Mesenchymal stem cell (in vitro differentiated cells and primary cell): Measurements from ENCODE around the gene SCLY.

Source experiments
- DNase-seq: peaks from one replicate; pipeline ENCODE4 v3.0.0-alpha.2; 2013
- H2AFZ ChIP-seq: one replicate; pipeline ENCODE4 v1.6.1; 2013; ENCODE audit warnings: low read depth, mild to moderate bottlenecking, control low read depth, inconsistent platforms, low read length, moderate library complexity
- H2AK5ac ChIP-seq: 2 replicates; pipeline ENCODE4 v1.6.1; 2013; ENCODE audit warnings: low read length, moderate library complexity, mild to moderate bottlenecking, inconsistent platforms; ENCODE audit not compliant: severe bottlenecking
- H2BK120ac ChIP-seq: one replicate; pipeline ENCODE4 v1.6.1; 2013; ENCODE audit warnings: low read depth, mild to moderate bottlenecking, inconsistent platforms, low read length, moderate library complexity
- H2BK12ac ChIP-seq, 2 experiments: one replicate each; pipeline ENCODE4 v1.6.1; 2013; ENCODE audit warnings: inconsistent platforms in 2 of 2, low read length in 2 of 2, mild to moderate bottlenecking in 2 of 2, moderate library complexity in 2 of 2, control low read depth in 1 of 2
- H2BK15ac ChIP-seq: one replicate; pipeline ENCODE4 v1.6.1; 2013; ENCODE audit warnings: mild to moderate bottlenecking, low read depth, inconsistent platforms; ENCODE audit not compliant: poor library complexity, severe bottlenecking
- H2BK5ac ChIP-seq: 2 replicates; pipeline ENCODE4 v1.6.1; 2013; ENCODE audit warnings: low read depth, mild to moderate bottlenecking, low read length, control low read depth, inconsistent platforms; ENCODE audit not compliant: poor library complexity, severe bottlenecking
- H3K14ac ChIP-seq, 2 experiments: one replicate each; pipeline ENCODE4 v1.6.1; 2013; ENCODE audit warnings: inconsistent platforms in 2 of 2, low read length in 2 of 2, control low read depth in 1 of 2, mild to moderate bottlenecking in 1 of 2, moderate library complexity in 1 of 2
- H3K18ac ChIP-seq, 2 experiments: one replicate each; pipeline ENCODE4 v1.6.1; 2013; ENCODE audit warnings: inconsistent platforms in 2 of 2, low read length in 2 of 2, control low read depth in 1 of 2, low read depth in 1 of 2, mild to moderate bottlenecking in 1 of 2
- H3K23ac ChIP-seq, 2 experiments: one replicate each; pipeline ENCODE4 v1.6.1; 2013; ENCODE audit warnings: inconsistent platforms in 2 of 2, low read length in 2 of 2, mild to moderate bottlenecking in 2 of 2, moderate library complexity in 2 of 2, control low read depth in 1 of 2
- H3K27ac ChIP-seq: 2 replicates; pipeline ENCODE4 v1.5.1; 2013; ENCODE audit warnings: mild to moderate bottlenecking, moderate library complexity, low read length, control low read depth, inconsistent platforms; ENCODE audit not compliant: poor library complexity, severe bottlenecking
- H3K27me3 ChIP-seq, 2 experiments: 2 replicates each; pipeline versions ENCODE4 v1.6.1 to v1.7.0; 2013; ENCODE audit warnings: low read length in 2 of 2, mild to moderate bottlenecking in 2 of 2, moderate library complexity in 2 of 2, control low read depth in 1 of 2, inconsistent platforms in 1 of 2; ENCODE audit not compliant: control insufficient read depth in 1 of 2, insufficient read depth in 1 of 2
- H3K36me3 ChIP-seq, 2 experiments: 2 replicates each; pipeline versions ENCODE4 v1.6.1 to v1.7.0; 2013; ENCODE audit warnings: low read length in 2 of 2, control low read depth in 1 of 2, inconsistent platforms in 1 of 2, low read depth in 1 of 2, mild to moderate bottlenecking in 1 of 2; ENCODE audit not compliant: insufficient read depth in 2 of 2, control insufficient read depth in 1 of 2
- H3K4ac ChIP-seq, 2 experiments: one replicate each; pipeline ENCODE4 v1.6.1; 2013; ENCODE audit warnings: inconsistent platforms in 2 of 2, low read length in 2 of 2, mild to moderate bottlenecking in 2 of 2, moderate library complexity in 2 of 2, control low read depth in 1 of 2, low read depth in 1 of 2
- H3K4me1 ChIP-seq: 2 replicates; pipeline ENCODE4 v1.6.1; 2013; ENCODE audit warnings: low read depth, low read length, control low read depth; ENCODE audit not compliant: control insufficient read depth, insufficient read depth
- H3K4me2 ChIP-seq: 2 replicates; pipeline ENCODE4 v1.6.1; 2013; ENCODE audit warnings: low read length, mild to moderate bottlenecking, inconsistent platforms; ENCODE audit not compliant: poor library complexity, severe bottlenecking
- H3K4me3 ChIP-seq, 2 experiments: 2 replicates each; pipeline versions ENCODE4 v1.5.1 to v1.7.0; 2013; ENCODE audit warnings: low read length in 2 of 2, mild to moderate bottlenecking in 2 of 2, control low read depth in 1 of 2, low read depth in 1 of 2; ENCODE audit not compliant: insufficient read depth in 1 of 2
- H3K79me1 ChIP-seq: replicated peaks from 2 replicates; pipeline ENCODE4 v1.6.1; 2013; ENCODE audit warnings: mild to moderate bottlenecking, control low read depth, low read length, inconsistent platforms; ENCODE audit not compliant: poor library complexity, severe bottlenecking
- H3K9ac ChIP-seq: 2 replicates; pipeline ENCODE4 v1.7.0; 2013; ENCODE audit warnings: mild to moderate bottlenecking, low read length, moderate library complexity
- H3K9me3 ChIP-seq: 2 replicates; pipeline ENCODE4 v1.7.0; 2013; ENCODE audit warnings: mild to moderate bottlenecking, low read length; ENCODE audit not compliant: control insufficient read depth
- H4K8ac ChIP-seq: one replicate; pipeline ENCODE4 v1.6.1; 2013; ENCODE audit warnings: inconsistent platforms, mild to moderate bottlenecking, low read length, moderate library complexity
- H4K91ac ChIP-seq: one replicate; pipeline ENCODE4 v1.6.1; 2013; ENCODE audit warnings: mild to moderate bottlenecking, low read length, inconsistent platforms
- WGBS: methylation state at CpG from one replicate; pipeline ENCODE4 v1.1.7; 2013; ENCODE audit warnings: mixed read lengths; 5-methylcytosine and 5-hydroxymethylcytosine counted together

SCLY gene

GRCh38 chr2:238107525-238108422, 47.0 kb downstream of the SCLY start:
- no peak overlapping the region for H2BK15ac ChIP-seq
- no peak overlapping the region for H3K23ac ChIP-seq
- no peak overlapping the region for H3K4me2 ChIP-seq
- no peak overlapping the region for H3K14ac ChIP-seq
- no peak overlapping the region for H2BK5ac ChIP-seq
- H3K4me1 ChIP-seq = peaks cover 18% of the 10 kb centered on the region
- H3K9me3 ChIP-seq = peaks cover 17% of the 10 kb centered on the region
- DNase-seq = no peak
- H3K36me3 ChIP-seq = no peaks in the 10 kb centered on the region
- H2AK5ac ChIP-seq = no peak overlapping the region
- H2AFZ ChIP-seq = no peak overlapping the region
- H3K4ac ChIP-seq = no peak overlapping the region
- no peak overlapping the region for H3K9ac ChIP-seq
- H3K4me3 ChIP-seq = no peak overlapping the region
- H3K27ac ChIP-seq = no peak overlapping the region
- peaks cover 22 to 32% of the 10 kb centered on the region in 2 experiments for H3K27me3 ChIP-seq
- H2BK12ac ChIP-seq = no peak overlapping the region
- H4K8ac ChIP-seq = no peak overlapping the region
- no peak overlapping the region for H2BK120ac ChIP-seq
- no peaks in the 10 kb centered on the region for H3K79me1 ChIP-seq
- 92% methylated on average over 28 of the region's 28 CpGs for WGBS
- no peak overlapping the region for H4K91ac ChIP-seq
- no peak overlapping the region for H3K18ac ChIP-seq

DNA sequence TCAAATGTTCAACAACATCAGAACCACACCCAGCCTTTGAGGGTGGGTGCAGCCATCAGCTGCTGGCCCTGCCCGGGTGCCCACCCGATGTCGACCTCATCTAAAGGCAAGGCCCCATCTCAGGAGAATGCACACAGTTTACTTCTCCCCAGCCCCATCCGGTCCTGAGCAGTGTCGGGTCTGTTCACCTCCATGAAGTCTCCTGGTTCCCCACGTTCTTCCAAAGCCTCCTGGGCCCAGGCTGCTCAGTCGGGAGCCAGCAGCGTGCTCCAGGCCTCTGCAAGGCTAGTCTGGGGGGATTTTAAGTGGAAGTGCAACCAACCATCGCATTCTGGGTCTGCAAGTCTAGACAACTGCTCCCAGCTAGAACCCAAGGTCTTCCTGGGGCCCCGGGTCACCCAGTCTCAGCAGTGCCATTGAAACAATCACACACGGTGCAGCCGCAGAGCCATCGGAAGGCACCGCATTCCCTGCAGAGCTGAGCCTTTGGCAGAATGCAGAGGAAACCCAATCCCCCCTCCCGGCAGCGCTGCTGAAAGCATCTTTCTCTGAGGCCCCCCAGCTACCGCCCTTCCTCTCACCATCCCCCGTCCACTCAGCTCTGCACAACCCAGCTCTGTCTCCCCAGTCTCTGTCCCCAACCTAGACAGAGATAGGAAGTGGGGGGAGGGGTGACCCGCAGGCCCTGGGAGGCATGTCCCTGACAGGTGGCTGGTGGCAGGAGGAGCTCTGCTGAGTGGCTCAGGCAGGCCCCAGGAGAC, 47.8 kb downstream of the SCLY start:
- no peak overlapping the region for H3K4me2 ChIP-seq

GRCh38 chr2:238113611-238114010, 52.8 kb downstream of the SCLY start:
- Histone ChIP-seq H3K9ac (no peak overlapping the region), H2BK120ac (no peak overlapping the region), H3K79me1 (no peaks in the 10 kb centered on the region), H2AK5ac (no peak overlapping the region), H4K91ac (no peak overlapping the region), H2BK15ac (no peak overlapping the region), H3K23ac (no peak overlapping the region), H3K18ac (no peak overlapping the region), H3K4me3 (no peak overlapping the region), H3K9me3 (peaks cover 37% of the 10 kb centered on the region), H3K36me3 (peaks cover 0 to 5% of the 10 kb centered on the region in 2 experiments), H4K8ac (no peak overlapping the region), H3K14ac (no peak overlapping the region), H3K27ac (no peak overlapping the region), H2AFZ (no peak overlapping the region), H3K4me1 (peaks cover 7% of the 10 kb centered on the region), H2BK5ac (no peak overlapping the region), H2BK12ac (no peak overlapping the region), H3K4me2 (no peak overlapping the region), H3K27me3 (peaks cover 22 to 25% of the 10 kb centered on the region in 2 experiments), H3K4ac (no peak overlapping the region)
- DNase-seq = no peak
- 83% methylated on average over 13 of the region's 13 CpGs for WGBS

More for the DNA sequence above, 47.8 kb downstream of the SCLY start:
- Histone ChIP-seq H3K36me3 (no peaks in the 10 kb centered on the region), H3K4me1 (peaks cover 18% of the 10 kb centered on the region), H2AK5ac (no peak overlapping the region), H3K23ac (no peak overlapping the region), H2BK12ac (no peak overlapping the region), H3K9ac (no peak overlapping the region), H3K4me3 (no peak overlapping the region), H3K27ac (no peak overlapping the region), H2BK120ac (no peak overlapping the region), H3K9me3 (peaks cover 25% of the 10 kb centered on the region), H3K18ac (no peak overlapping the region), H2BK15ac (no peak overlapping the region), H2BK5ac (no peak overlapping the region), H4K8ac (no peak overlapping the region), H3K4ac (no peak overlapping the region), H3K14ac (no peak overlapping the region), H2AFZ (no peak overlapping the region), H4K91ac (no peak overlapping the region), H3K27me3 (peaks cover 22 to 31% of the 10 kb centered on the region in 2 experiments), H3K79me1 (no peaks in the 10 kb centered on the region)
- WGBS = 76% methylated on average over 15 of the region's 19 CpGs
- no peak for DNase-seq

- no peak overlapping the region for H3K14ac ChIP-seq
- peaks cover 38% of the 10 kb centered on the region for H3K9me3 ChIP-seq
- H3K18ac ChIP-seq = no peak overlapping the region
- H3K4ac ChIP-seq = no peak overlapping the region
- H3K4me3 ChIP-seq = no peak overlapping the region
- H3K27ac ChIP-seq = no peak overlapping the region
- H3K79me1 ChIP-seq = no peaks in the 10 kb centered on the region
- WGBS = 93% methylated on average over 16 of the region's 16 CpGs
- H3K23ac ChIP-seq = no peak overlapping the region
- H2BK120ac ChIP-seq = no peak overlapping the region
- peaks cover 25 to 29% of the 10 kb centered on the region in 2 experiments for H3K27me3 ChIP-seq
- H4K91ac ChIP-seq = no peak overlapping the region
- no peak overlapping the region for H2BK12ac ChIP-seq
- peaks cover 3% of the 10 kb centered on the region for H3K4me1 ChIP-seq
- no peak overlapping the region for H3K9ac ChIP-seq
- DNase-seq = no peak
- no peak overlapping the region for H3K4me2 ChIP-seq
- no peak overlapping the region for H4K8ac ChIP-seq
- H3K36me3 ChIP-seq = peaks cover 0 to 5% of the 10 kb centered on the region in 2 experiments
- H2BK15ac ChIP-seq = no peak overlapping the region
- H2AK5ac ChIP-seq = no peak overlapping the region
- H2BK5ac ChIP-seq = no peak overlapping the region
- no peak overlapping the region for H2AFZ ChIP-seq
Measured at GRCh38 chr2:238114331-238114841, 53.6 kb downstream of the SCLY start.
